GM23338 (cell line): Measurements from ENCODE around the gene PSMD14. TPM values are rescaled to one million over a fixed set of nuclear protein-coding genes. Genes with fewer than 3 reads are reported as not detected.
"Not testable (repeated sequence)": the region's sequence is repeated elsewhere in the genome, so short reads cannot be mapped to it uniquely, and the experiment has no call there.

ENCODE experiments used
- ATAC-seq: fragments of 200-7000 bp; cut with Tn5 transposase; 3 replicates; pipeline ENCODE4 v1.9.1; 2020
- DNase-seq: peaks from one replicate; pipeline ENCODE4 v3.0.0-alpha.2; 2015; ENCODE audit warnings: low spot score
- H2AFZ ChIP-seq: fragments of 200-600 bp; sonication (generic); 2 replicates; pipeline ENCODE4 v1.8.0; 2016; ENCODE audit warnings: antibody characterized with exemption, mild to moderate bottlenecking, moderate library complexity
- H3F3A ChIP-seq: fragments of 200-600 bp; sonication (generic); replicated peaks from 2 replicates; pipeline ENCODE4 v1.8.0; 2017; ENCODE audit warnings: antibody characterized with exemption, mixed run types, low read depth
- H3K27ac ChIP-seq: fragments of 200-600 bp; sonication (generic); 2 replicates; pipeline ENCODE4 v1.6.1; 2016; ENCODE audit warnings: low read depth
- H3K27me3 ChIP-seq: fragments of 200-600 bp; sonication (generic); 2 replicates; pipeline ENCODE4 v1.8.0; 2016; ENCODE audit warnings: mild to moderate bottlenecking, mixed run types, moderate library complexity; ENCODE audit not compliant: insufficient read depth
- H3K36me3 ChIP-seq: fragments of 200-600 bp; sonication (generic); 2 replicates; pipeline ENCODE4 v1.8.0; 2016; ENCODE audit warnings: mild to moderate bottlenecking; ENCODE audit not compliant: insufficient read depth
- H3K4me1 ChIP-seq: fragments of 200-600 bp; sonication (generic); 2 replicates; pipeline ENCODE4 v1.8.0; 2016; ENCODE audit warnings: mild to moderate bottlenecking, moderate library complexity; ENCODE audit not compliant: insufficient read depth
- H3K4me2 ChIP-seq: fragments of 200-600 bp; sonication (generic); 2 replicates; pipeline ENCODE4 v1.7.1; 2017; ENCODE audit warnings: mixed run types
- H3K4me3 ChIP-seq: fragments of 200-600 bp; sonication (generic); 2 replicates; pipeline ENCODE4 v1.6.1; 2016; ENCODE audit warnings: mixed run types
- H3K79me2 ChIP-seq: fragments of 200-600 bp; sonication (generic); replicated peaks from 2 replicates; pipeline ENCODE4 v1.8.0; 2017; ENCODE audit warnings: mild to moderate bottlenecking; ENCODE audit not compliant: insufficient read depth
- H3K9me2 ChIP-seq: fragments of 200-600 bp; sonication (generic); 2 replicates; pipeline ENCODE4 v1.8.0; 2017; ENCODE audit not compliant: insufficient read depth
- H4K20me1 ChIP-seq: fragments of 200-600 bp; sonication (generic); replicated peaks from 2 replicates; pipeline ENCODE4 v1.8.0; 2017; ENCODE audit warnings: mild to moderate bottlenecking; ENCODE audit not compliant: insufficient read depth
- H3K27ac Mint-ChIP-seq: 2 replicates; pipeline ENCODE4 v1.8.0; 2020; ENCODE audit warnings: inconsistent platforms, mild to moderate bottlenecking, moderate library complexity, mixed read lengths
- H3K27me3 Mint-ChIP-seq: 3 replicates; pipeline ENCODE4 v1.8.0; 2022; ENCODE audit warnings: low read depth, mild to moderate bottlenecking, moderate library complexity, mixed read lengths, inconsistent platforms; ENCODE audit not compliant: insufficient read depth, poor library complexity
- H3K36me3 Mint-ChIP-seq: 3 replicates; pipeline ENCODE4 v1.8.0; 2021; ENCODE audit warnings: low read depth, mild to moderate bottlenecking, inconsistent platforms, moderate library complexity, mixed read lengths
- H3K4me1 Mint-ChIP-seq: 3 replicates; pipeline ENCODE4 v1.8.0; 2020; ENCODE audit warnings: mild to moderate bottlenecking, inconsistent platforms, mixed read lengths
- H3K4me3 Mint-ChIP-seq: 3 replicates; pipeline ENCODE4 v1.8.0; 2021; ENCODE audit warnings: moderate library complexity, mild to moderate bottlenecking, inconsistent platforms, mixed read lengths
- H3K9me3 Mint-ChIP-seq: 3 replicates; pipeline ENCODE4 v1.8.0; 2020; ENCODE audit warnings: moderate library complexity, mild to moderate bottlenecking, inconsistent platforms, mixed read lengths
- CREB1 ChIP-seq: fragments of 250-450 bp; sonication (Bioruptor Pico); IDR thresholded peaks from 2 replicates; pipeline ENCODE4 v1.5.0; 2020; ENCODE audit warnings: low read depth, mild to moderate bottlenecking, moderate library complexity
- EZH2 ChIP-seq: fragments of 200-600 bp; sonication (generic); IDR thresholded peaks from one replicate; pipeline ENCODE4 v1.8.0; 2017; ENCODE audit warnings: antibody characterized with exemption, mild to moderate bottlenecking, low read depth; ENCODE audit not compliant: unreplicated experiment
- JUNB ChIP-seq: IDR thresholded peaks from one replicate; pipeline ENCODE4 v1.6.1; 2016; ENCODE audit warnings: antibody characterized with exemption; ENCODE audit not compliant: unreplicated experiment
- NANOG ChIP-seq: IDR thresholded peaks from 2 replicates; pipeline ENCODE4 v1.6.1; 2016; ENCODE audit warnings: antibody characterized with exemption, borderline replicate concordance
- POLR2AphosphoS5 ChIP-seq: IDR thresholded peaks from 2 replicates; pipeline ENCODE4 v1.6.1; 2016; ENCODE audit warnings: antibody characterized with exemption, low read depth
- ZNF114 ChIP-seq: fragments of 250-450 bp; sonication (Bioruptor Pico); IDR thresholded peaks from 2 replicates; pipeline ENCODE4 v1.5.0; 2020; ENCODE audit warnings: mild to moderate bottlenecking, moderate library complexity
- polyA plus RNA-seq: library from polyadenylated mRNA; unstranded; fragments of >200 nt; fragmentation: Nextera tagmentation; extraction: Ambion mirVana; gene quantifications from 2 replicates; pipeline ENCODE4 v1.2.1, GENCODE V29; 2016
- total RNA-seq: library from RNA; depleted of rRNA; stranded (reverse); fragments of >200 nt; shearing (Covaris generic); gene quantifications from 2 replicates; pipeline ENCODE4 v1.2.3, GENCODE V29; 2014
- TF ChIP-seq, protein P1 (sequence below): IDR thresholded peaks from 2 replicates; pipeline ENCODE4 v1.6.1; 2016; ENCODE audit warnings: antibody characterized with exemption
- TF ChIP-seq, protein P2 (sequence below), 2 experiments: fragments of 200-600 bp in 1 of 2; sonication (generic) in 1 of 2; conservative IDR thresholded peaks; 2 replicates each; pipeline versions ENCODE4 v1.5.1 to v1.6.1; 2016 to 2017; ENCODE audit warnings: antibody characterized with exemption in 2 of 2, low read depth in 2 of 2, mild to moderate bottlenecking in 2 of 2, moderate library complexity in 1 of 2

The PSMD14 gene
- total and polyA plus RNA-seq, 2 experiments from 2014 or later, result 92.2 to 123 TPM

DNA sequence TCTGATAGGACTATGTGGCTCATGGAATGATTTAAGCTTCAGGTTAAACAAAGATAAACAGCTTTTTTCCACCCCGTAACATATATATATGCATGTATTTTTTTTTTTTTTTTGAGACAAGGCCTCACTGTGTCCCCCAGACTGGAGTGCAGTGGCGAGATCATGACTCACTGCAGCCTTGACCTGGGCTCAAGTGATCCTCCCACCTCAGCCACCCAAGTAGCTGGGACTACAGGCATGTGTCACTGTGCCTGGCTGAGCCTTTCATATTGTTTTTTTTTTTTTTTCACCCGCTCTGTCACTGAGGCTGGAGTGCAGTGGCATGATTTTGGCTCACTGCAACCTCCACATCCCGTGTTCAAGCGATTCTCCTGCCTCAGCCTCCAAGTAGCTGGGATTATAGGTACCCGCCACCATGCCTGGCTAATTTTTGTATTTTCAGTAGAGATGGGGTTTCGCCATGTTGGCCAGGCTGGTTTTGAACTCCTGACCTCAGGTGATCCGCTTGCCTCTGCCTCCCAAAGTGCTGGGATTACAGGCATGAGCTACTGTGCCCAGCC is 52.0 kb downstream of the PSMD14 start:
- H3K9me3 Mint-ChIP-seq, result peaks cover 40% of the 10 kb centered on the region
- H3K27ac ChIP-seq, H3K4me3 ChIP-seq, H3K4me1 ChIP-seq, H3K27me3 Mint-ChIP-seq, H3K4me2 ChIP-seq, H4K20me1 ChIP-seq, H3K9me2 ChIP-seq, H3K27me3 ChIP-seq, H2AFZ ChIP-seq, H3K27ac Mint-ChIP-seq, H3K36me3 ChIP-seq, ATAC-seq, H3F3A ChIP-seq, H3K4me3 Mint-ChIP-seq, DNase-seq: not testable (repeated sequence)
- H3K36me3 Mint-ChIP-seq, result peaks cover 55% of the 10 kb centered on the region
- peaks cover 32% of the 10 kb centered on the region for H3K4me1 Mint-ChIP-seq
- peaks cover 91% of the 10 kb centered on the region for H3K79me2 ChIP-seq

GRCh38 chr2:161362568-161363166 is 54.4 kb downstream of the PSMD14 start:
- Histone ChIP-seq H3K9me2 (no peaks in the 10 kb centered on the region), H3F3A (no peaks in the 10 kb centered on the region), H2AFZ (no peak overlapping the region), H4K20me1 (no peaks in the 10 kb centered on the region), H3K36me3 (peaks cover 6% of the 10 kb centered on the region; the same call in 1 of the 2 replicates), H3K27me3 (no peaks in the 10 kb centered on the region), H3K4me3 (no peak overlapping the region), H3K27ac (no peak overlapping the region), H3K4me1 (peaks cover 18% of the 10 kb centered on the region), H3K79me2 (peaks cover 83% of the 10 kb centered on the region), H3K4me2 (no peak overlapping the region)
- Mint-ChIP-seq H3K27me3 (peaks cover 4% of the 10 kb centered on the region), H3K4me3 (no peak overlapping the region), H3K4me1 (peaks cover 44% of the 10 kb centered on the region), H3K9me3 (peaks cover 40% of the 10 kb centered on the region), H3K27ac (no peak overlapping the region), H3K36me3 (peaks cover 57% of the 10 kb centered on the region)
- no peak for DNase-seq
- no peak for ATAC-seq
- TF ChIP-seq, protein P1, sequence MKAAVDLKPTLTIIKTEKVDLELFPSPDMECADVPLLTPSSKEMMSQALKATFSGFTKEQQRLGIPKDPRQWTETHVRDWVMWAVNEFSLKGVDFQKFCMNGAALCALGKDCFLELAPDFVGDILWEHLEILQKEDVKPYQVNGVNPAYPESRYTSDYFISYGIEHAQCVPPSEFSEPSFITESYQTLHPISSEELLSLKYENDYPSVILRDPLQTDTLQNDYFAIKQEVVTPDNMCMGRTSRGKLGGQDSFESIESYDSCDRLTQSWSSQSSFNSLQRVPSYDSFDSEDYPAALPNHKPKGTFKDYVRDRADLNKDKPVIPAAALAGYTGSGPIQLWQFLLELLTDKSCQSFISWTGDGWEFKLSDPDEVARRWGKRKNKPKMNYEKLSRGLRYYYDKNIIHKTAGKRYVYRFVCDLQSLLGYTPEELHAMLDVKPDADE, result no peak
- TF ChIP-seq CREB1 (CRISPR knock-in tag), result no peak
- no peak for TF ChIP-seq POLR2AphosphoS5
- no peak for TF ChIP-seq EZH2

DNA sequence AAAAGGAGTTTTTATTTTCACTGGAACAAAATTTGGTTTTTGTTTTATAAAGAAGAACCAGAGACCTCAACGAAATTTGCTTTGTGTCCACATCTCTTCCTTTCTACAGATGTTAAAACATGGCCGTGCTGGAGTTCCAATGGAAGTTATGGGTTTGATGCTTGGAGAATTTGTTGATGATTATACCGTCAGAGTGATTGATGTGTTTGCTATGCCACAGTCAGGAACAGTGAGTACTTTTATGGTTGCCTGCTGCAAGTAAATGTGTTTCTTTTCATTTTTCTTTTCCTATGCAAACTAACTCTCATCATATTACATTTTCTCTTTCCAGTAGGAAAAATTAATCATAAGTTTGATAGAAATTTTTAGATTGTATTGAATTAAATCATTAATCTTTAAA is 59.5 kb downstream of the PSMD14 start:
- TF ChIP-seq NANOG, result no peak
- TF ChIP-seq ZNF114, result no peak
- no peak for TF ChIP-seq POLR2AphosphoS5
- TF ChIP-seq, protein P2, sequence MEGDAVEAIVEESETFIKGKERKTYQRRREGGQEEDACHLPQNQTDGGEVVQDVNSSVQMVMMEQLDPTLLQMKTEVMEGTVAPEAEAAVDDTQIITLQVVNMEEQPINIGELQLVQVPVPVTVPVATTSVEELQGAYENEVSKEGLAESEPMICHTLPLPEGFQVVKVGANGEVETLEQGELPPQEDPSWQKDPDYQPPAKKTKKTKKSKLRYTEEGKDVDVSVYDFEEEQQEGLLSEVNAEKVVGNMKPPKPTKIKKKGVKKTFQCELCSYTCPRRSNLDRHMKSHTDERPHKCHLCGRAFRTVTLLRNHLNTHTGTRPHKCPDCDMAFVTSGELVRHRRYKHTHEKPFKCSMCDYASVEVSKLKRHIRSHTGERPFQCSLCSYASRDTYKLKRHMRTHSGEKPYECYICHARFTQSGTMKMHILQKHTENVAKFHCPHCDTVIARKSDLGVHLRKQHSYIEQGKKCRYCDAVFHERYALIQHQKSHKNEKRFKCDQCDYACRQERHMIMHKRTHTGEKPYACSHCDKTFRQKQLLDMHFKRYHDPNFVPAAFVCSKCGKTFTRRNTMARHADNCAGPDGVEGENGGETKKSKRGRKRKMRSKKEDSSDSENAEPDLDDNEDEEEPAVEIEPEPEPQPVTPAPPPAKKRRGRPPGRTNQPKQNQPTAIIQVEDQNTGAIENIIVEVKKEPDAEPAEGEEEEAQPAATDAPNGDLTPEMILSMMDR (conservative IDR thresholded peaks at IDR 0.05; ENCODE audit: low read depth in 2 of 2), result no peak
- TF ChIP-seq JUNB, result no peak
- peak overlapping the region; percentile 4; the same call in 2 of the 3 replicates for H3K4me3 Mint-ChIP-seq

More for the DNA sequence above, 59.5 kb downstream of the PSMD14 start:
- Mint-ChIP-seq H3K4me1 (peaks cover 76% of the 10 kb centered on the region), H3K27me3 (peaks cover 4% of the 10 kb centered on the region), H3K27ac (peak overlapping the region; percentile 5; the same call in 1 of the 2 replicates), H3K9me3 (peaks cover 15% of the 10 kb centered on the region), H3K36me3 (peaks cover 25% of the 10 kb centered on the region)
- no peaks in the 10 kb centered on the region for H4K20me1 ChIP-seq
- no peak for DNase-seq
- H3K4me1 ChIP-seq, result peaks cover 62% of the 10 kb centered on the region
- no peaks in the 10 kb centered on the region for H3K9me2 ChIP-seq
- no peak overlapping the region; the same call in 1 of the 2 replicates for H3K4me2 ChIP-seq
- no peak overlapping the region for H3K4me3 ChIP-seq
- H3F3A ChIP-seq, result no peaks in the 10 kb centered on the region
- H2AFZ ChIP-seq, result no peak overlapping the region
- H3K36me3 ChIP-seq, result peaks cover 6% of the 10 kb centered on the region; the same call in 1 of the 2 replicates
- ATAC-seq, result no peak
- H3K27ac ChIP-seq, result no peak overlapping the region
- peaks cover 36% of the 10 kb centered on the region for H3K79me2 ChIP-seq
- no peaks in the 10 kb centered on the region for H3K27me3 ChIP-seq
